DMS153 treated with DMSO at 0.1 percent for 48 hours (cell line): ENCODE measurements around the gene GMDS.
A peak's percentile ranks its signal among the peaks of the same experiment; 100 is the strongest.

Source experiments
- DNase-seq: peaks from one replicate; lab custom pipeline; 2025; ENCODE audit not compliant: unreplicated experiment; lab: John Stamatoyannopoulos, UW

The GMDS gene

DNA sequence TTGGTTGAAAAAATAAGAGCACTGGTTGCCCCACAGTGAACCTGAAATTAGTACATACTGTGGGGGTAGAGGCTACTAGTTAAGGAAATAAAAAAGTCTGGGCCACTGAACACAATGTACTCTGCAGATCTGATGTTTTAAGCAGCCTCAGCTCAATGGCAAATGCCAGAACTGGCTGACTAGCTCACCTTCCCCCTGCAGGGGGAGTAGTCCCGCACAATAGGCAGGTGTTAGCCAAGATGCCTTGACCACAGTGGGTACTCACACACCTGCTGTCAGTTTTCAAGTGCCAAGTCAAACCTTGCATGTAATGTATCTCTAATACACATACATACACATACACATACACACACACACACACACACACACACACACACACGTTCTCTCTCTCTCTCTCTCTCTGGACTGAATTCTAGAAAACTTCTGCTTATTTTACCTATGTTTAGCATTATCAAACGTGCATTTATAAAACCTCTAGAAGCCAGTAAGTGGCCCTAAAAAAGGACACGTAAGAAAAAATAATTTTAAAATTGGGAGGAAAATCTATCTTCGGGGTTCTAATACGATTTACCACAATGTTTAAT, 36.1 kb downstream of the GMDS start:
- peak; percentile 25 for DNase-seq

DNA sequence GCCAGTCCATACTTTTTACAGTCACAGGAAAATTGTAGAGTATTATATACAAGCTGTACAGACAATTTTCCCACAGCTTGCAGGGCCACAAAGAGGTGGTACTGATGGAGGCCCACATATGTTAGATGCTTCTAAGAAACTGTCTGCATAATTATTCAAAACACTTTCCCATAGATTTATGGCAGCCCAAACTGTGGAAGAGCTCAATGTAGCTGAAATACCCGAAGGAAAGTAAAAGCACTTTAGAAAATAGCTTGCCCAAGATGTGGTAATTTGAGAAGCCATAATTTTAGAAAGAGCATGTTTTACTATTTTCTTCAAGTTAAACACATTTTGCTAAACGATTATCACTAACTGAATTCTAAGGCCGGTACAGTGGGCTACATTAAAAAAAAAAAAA, 36.9 kb downstream of the GMDS start:
- DNase-seq = no peak

DNA sequence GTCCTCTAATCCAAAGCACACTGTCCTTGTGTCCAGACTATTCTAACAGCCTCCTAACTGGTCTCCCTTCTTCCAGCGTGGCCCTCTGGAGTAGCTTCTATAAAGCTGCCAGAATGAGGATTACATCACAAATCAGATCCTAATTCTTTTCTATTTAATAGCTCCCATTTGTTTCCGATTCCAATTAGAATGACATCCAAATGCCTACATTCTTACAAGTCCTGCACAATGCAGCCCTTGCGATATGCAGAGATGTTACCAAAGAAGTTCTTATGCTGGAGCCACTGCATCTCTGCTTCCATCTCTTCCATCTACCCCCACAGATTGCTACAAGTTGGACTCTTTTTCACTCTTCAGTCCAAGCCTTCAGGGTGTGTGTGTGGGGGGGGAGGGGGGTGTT, 40.0 kb downstream of the GMDS start:
- DNase-seq = no peak

DNA sequence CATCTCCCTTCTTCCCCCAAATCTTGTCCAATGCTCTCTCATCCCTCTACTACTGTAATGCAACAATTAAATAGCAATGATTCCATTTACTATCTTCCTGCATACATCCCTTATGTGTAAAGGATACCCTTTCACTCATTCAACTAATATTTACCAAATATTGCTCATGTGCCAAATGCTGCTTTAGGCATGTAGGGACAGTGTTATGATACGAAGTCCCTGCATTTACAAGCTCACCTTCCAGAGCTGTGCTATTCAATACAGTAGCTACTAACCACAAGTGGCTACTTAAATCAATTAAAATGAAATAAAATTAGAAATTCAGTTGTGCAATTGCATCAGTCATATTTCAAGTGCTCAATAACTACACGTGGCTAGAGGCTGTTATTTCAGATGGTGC, 41.1 kb downstream of the GMDS start:
- DNase-seq = no peak

DNA sequence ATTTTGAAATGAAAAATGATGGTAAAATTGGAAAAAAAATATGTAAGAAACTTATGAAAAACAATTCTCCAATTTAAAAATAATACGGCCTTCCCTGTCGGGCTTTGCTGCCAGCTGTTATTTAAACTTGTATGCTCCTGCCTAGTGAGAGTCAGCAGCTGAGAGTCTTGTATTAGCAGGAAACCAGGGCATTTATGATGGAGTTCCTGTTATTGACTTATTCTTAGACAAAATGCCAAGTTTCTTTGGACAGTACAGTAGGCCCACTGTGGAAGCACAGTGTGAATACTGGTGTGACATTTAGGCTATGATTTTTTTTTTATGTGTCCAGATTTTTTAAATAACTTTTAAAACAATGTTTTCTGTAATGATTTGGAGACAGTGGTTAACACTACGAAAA, 42.1 kb downstream of the GMDS start:
- DNase-seq = no peak

DNA sequence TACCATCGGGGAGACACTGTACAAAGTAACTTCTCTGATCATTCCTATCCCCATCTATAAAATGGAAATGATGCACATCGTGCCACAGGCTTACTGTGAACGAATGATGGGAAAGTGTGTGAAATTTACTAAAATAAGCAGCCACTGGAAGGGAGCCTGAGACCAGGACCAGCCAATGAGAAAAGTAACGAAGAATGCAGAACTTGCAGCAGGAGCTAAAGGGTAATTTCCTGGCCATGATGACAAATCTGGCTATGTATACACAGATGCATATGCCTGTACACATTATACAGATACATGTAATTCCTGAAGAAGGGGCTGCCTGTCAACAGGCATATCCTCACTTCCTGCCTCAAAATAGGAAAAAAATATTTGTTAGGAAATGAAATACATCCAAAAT, 47.4 kb downstream of the GMDS start:
- DNase-seq = no peak

DNA sequence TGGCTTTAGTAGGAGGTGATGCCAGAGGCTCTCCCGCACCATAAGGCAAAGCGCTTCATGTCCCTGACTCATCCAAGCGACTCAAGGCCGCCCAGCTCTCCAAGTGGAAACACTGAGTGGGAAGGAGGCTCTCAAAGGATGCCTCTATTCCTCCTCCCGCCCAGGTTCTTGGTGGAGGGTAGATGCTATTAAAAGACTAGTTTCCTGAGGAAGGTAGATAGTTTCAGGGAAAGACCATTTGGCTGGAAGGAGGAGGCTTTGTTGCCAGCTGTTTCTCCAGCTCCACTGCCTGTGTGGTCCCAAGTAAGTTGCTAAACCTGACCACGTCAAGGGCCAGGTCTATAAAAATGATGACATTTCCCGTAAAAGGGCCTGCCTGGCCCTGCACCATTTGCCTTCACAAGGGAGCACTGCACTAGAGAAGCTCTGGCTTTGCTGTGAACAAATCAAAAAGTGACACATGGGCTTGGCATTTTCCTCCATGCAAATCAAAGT, 48.2 kb downstream of the GMDS start:
- no peak for DNase-seq

DNA sequence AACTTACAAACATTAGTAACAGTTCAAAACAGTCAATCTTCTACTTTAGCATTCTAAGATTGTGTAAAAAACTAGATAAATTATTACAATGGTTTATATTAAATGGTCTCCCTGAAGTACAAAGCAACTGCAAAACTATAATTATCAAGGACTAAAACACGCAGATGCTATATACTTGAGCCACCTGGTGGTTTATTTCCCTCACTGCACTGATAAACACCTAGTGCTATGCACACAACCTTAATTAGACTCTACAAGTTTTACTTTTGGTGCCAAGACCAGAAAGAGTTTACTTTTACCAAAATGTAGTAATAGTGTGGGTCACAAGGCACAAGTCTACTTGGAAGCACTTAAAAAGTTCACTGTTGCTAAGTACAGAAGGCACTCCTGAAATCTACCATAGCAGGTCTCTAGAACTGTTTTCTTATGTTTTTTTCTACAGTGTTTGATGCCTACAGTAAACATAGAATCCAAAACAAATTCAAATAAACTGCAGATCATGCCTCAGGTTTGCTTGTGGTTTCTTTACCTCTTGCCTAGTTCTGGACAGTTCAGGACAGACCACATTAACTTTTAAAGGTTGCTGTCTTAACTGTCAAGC, 49.2 kb downstream of the GMDS start:
- peak; percentile 38 for DNase-seq

DNA sequence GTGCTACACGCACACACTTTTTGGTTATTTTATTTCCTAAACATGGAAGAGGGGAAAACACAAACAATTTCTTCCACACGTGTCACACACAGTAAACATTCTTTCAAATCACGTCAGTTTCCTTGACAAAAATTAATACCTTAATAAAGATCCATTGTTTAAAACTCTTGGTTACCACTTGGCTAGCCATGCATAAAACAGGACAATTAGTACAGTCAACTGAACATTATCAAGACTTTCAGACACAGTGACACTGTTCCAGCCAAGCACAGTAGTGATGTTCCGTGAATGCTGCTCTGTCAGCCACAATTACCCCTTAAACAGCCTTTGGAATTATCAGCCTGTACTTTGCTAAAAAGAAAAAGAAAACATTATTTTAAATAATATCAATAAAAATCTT, 50.8 kb downstream of the GMDS start:
- no peak for DNase-seq

DNA sequence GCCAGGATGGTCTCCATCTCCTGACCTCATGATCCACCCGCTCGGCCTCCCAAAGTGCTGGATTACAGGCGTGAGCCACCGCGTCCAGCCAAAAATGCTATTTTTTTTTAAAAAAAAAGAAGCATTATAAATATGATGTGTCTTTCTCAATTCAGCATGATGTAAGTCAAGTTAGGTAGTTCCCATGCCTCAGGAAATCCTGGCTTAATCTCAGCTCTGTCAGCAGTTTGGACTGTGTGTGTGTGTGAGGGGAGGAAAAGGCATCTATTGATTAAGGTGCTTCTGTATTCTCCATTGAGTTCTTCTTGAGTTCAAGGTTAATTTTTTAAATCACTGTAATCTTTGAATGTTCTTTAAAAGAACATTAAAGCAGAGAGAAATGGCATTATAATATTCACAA, 51.5 kb downstream of the GMDS start:
- DNase-seq = no peak

DNA sequence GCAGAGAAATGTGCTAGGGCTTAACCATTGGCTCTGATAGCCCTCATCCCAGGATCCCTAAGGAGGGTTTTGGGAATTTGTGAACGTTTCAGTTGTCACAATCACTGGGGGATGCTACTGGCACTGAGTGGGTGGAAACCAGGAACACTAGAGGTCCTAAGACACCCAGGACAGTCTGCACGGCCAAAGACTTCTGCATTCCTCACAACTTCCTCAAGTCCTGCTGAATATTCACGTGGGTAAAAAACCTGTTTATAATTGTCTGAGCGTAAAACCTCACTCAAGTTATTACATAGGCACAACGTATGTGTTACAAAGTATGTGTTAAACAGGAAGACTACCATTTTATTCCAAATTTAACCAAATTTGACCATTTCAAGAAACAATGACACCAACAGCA, 52.4 kb downstream of the GMDS start:
- DNase-seq = no peak

DNA sequence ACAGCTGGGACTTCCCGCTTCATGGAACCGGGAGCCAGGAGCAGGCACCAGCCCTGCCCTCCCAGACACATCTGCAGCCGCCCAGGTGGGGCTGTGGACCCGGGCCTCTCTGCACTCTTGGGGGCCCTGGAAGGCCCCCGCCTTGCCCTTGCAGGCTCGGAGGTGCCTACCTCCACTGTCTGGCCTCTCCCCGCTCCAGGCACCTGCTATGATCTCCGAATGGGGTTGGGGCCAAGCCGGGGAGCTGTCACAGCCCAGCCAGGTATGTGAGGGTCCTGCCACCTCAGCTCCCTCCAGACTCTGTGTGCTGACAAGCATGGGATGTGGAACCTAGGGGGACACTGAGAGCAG, 54.0 kb downstream of the GMDS start:
- no peak for DNase-seq

DNA sequence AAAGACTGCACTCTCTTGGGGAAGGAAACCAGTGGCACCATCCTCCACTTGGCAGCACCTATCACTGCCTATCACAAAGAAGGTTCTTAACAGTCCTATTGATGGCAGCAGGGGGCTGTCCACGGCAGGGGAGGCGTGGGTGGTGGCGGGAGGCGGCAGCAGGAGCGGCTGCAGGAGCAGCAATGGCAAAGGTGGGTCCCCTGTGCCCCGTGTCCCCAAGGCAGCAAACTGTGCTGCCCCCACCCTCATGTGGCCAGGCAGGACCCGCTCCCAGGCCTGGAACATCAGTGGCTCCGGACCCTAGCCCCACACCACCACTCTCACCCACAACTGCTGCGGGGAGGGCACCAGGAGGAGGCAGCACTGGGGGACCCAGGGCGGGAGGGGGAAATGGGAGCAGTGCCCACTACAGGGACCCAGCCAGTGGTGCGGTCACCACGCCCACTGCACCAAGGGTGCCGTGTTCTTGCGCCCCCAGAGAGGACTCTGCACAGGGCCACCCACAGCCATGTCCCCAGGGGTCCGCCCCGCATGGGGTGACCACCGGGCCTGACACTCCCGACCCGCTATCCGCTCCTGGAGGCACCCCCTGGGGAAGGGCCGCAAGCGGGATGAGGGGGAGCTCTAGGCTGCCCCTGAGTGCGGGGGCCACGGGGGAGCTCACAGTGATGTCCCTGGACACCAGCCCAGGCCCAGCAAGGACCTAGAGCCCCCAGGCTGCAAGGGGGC, 54.6 kb downstream of the GMDS start:
- no peak for DNase-seq

DNA sequence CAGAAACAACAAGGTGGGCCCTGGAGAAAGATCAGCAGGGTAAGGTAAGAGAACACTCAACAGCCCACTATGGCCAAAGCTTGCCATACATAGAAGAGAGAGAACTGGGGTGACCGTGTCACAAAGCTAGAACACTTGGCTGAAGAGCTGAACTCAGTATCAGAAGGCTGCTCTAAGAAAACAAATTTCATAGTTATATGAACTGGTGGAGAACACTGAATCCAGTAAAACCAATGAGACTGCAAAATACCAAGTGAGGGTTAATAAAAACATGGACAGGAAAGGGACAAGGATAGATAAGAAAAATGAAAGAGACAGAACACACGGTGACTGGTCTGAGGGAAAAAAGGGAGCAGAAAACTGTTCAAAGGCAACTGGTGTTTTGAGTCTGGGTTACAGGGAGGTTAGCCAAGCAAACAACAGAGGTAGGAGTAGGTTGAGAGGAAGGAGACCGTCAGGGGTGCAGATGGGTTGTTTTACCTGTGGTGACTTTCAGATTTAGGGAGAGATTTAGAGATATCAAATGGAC, 56.5 kb downstream of the GMDS start:
- no peak for DNase-seq

DNA sequence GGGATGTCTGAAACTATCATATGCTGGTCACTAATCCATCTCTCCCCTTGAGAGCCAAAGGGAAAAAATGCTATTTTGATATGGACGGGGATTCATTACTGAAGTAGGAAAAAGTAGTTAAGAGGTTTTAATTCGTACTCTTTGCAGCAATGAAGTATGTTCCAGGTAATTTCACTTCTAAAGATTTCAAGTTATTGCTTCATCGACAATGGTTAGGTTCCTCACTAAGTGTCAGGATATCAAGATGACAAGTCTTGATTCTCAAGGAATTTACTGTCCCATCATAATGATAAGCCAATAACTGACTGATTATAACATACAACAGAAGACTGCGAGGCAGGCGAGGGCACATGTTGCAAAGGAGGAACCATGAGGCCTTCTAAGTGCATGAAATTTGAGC, 57.0 kb downstream of the GMDS start:
- DNase-seq = no peak

DNA sequence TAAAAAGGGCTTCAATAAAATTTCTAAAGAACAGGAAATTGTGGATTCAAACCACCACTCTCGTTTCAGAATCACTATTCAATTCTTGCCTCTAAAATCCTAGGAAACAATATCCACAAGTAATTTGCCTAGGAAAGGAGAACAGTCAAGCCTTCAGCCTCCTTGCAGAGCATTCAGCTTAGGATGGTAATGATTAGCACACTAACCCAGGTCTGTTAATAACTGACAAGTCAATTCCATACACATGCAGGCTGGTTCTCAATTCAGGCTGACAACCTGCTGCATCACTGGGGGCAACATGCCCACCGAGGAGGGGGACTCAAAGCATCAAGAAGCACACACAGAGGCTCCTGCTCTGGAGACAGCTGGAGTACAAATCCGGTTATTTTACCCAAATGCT, 57.6 kb downstream of the GMDS start:
- no peak for DNase-seq

DNA sequence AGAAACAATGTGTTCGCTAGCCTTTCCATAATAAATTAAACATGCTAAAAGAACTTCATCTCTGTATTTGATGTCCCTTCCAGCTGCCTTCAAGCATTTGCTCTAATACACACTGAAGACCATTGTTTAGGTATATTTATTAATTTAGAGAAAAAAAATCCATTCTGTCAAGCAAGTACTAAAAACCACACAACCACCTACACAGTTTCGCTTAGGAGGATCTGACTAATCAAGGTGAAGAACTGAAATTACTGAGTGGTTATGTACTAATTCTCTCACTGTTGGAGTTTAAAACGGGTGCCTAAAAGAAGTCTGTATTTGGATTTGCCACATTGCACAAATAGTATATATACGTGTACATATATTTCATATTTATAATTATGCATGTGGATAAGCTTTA, 58.9 kb downstream of the GMDS start:
- DNase-seq = no peak

DNA sequence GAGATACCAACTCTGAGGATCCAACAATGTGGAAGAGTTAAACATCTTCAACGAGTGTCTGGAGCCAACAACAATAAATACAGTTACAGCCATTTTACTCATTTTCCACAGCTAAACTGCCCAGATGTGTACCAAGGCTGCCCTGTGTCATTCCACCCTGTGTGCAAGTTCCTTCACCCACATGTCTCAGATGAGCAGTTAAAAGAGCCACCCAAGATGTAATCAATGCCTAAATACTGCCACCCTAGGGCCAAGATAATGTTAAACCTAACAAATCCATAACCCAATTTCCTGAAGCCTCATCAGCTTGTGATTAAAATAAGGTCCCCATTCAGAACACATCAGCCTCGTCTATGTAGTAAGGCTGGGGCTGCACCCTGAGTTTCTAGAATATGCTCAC, 59.9 kb downstream of the GMDS start:
- DNase-seq = no peak

DNA sequence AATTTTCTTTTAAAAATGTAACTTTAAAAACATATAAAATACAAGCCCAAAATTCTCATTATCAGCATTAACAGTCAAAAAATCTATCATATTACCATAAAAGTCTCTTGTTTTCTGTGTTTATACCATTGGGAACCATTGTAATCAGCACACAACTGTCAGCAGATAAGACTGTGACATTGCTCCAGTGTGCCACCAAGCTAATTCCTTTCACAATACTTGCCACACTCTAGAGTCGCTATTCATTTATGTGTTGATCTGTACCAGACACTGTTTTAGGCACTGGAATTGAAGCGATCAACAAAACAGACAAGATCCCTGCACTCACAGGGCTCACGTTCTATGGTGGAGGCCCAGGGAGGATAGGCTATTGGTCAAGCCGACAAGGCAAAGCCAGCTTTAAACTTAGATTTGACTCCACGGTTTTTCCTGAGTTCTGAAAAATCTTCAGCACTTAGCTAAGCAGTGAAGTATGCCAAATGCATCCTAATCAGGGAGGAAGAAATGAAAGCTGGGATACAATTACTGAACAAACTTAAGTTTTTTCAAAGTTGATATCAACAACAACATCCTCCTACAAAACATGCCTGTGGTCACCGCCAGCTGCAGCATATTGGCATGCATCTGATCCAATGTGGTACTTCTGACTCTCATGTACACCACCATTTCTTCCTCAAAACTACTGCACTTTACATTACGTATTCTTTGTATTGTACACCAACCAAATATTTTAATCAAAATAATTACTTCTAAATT, 60.5 kb downstream of the GMDS start:
- no peak for DNase-seq

DNA sequence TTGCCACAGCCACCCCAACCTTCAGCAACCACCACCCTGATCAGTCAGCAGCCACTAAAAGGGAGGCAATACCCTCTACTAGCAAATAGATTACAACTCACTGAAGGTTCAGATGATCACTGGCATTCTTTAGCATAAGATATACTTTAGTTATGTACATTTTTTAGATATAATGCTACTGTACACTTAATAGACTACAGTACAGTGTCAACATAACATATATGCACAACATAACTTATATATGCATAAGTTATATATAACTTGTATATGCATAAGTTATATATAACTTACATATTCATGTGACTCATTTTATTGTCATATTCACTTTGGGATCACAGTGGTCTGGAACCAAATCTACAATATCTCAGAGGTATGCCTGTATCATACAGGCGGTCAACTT, 61.7 kb downstream of the GMDS start:
- no peak for DNase-seq

DNA sequence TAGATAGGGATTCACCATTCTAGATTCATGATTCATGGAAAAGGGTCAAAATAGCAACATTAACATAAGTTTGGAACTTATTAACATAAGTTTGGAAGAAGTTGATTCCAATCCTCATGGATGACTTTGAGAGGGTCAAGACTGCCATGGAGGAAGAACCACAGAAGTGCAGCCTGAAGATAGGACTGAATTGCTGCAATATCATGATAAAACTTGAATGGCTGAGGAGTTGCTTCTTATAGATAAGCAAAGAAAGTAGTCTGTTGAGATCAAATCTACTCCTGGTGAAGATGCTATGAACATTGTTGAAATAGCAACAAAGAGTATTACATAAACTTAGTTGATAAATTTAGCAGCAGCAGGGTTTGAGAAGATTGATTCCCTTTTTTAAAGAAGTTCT, 62.2 kb downstream of the GMDS start:
- no peak for DNase-seq

DNA sequence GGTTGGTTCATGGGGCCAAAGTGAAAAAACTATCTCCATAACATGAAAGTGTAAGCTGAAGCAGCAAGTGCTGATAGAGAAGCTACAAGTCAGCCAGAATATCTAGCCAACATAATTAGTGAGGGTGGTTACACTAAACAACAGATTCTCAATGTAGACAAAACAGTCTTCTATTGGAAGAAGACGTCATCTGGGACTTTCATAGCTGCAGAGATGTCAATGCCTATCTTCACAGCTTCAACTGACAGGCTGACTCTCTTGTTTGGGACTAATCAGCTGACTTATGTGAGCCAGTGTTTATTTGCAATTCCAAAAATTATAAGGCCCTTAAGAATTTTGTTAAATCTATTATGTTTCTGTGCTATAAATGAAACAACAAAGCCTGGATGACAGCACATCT, 63.2 kb downstream of the GMDS start:
- no peak for DNase-seq
